AG04449 (cell line): ENCODE measurements around the gene EXOSC9.
"Not testable (repeated sequence)": the region's sequence is repeated elsewhere in the genome, so short reads cannot be mapped to it uniquely, and the experiment has no call there.

Experiments used
- CTCF ChIA-PET: fragments of 350-600 bp; formaldehyde crosslinking; extraction: SDS; loops from one replicate; lab custom pipeline; 2021; ENCODE audit warnings: antibody characterized with exemption; lab: Yijun Ruan, JAX
- POLR2A ChIA-PET: fragments of 400-600, 350-600 bp; formaldehyde crosslinking; extraction: SDS; loops from one replicate; lab custom pipeline; 2020; ENCODE audit warnings: antibody characterized with exemption, inconsistent platforms; lab: Yijun Ruan, JAX
- DNase-seq: peaks from one replicate; pipeline ENCODE4 v3.0.0-alpha.2; 2010; ENCODE audit warnings: low read depth, low spot score
- H3K4me3 ChIP-seq: 2 replicates; pipeline ENCODE4 v1.5.1; 2011; ENCODE audit warnings: low read depth, mild to moderate bottlenecking, control low read depth, low read length
- TF ChIP-seq, protein P1 (sequence below): IDR thresholded peaks from one replicate; pipeline ENCODE4 v1.5.1; 2011; ENCODE audit warnings: mild to moderate bottlenecking, moderate library complexity, low read length, control low read depth, inconsistent platforms; ENCODE audit not compliant: insufficient read depth; ENCODE audit errors: missing control alignments

Gene EXOSC9, protein sequence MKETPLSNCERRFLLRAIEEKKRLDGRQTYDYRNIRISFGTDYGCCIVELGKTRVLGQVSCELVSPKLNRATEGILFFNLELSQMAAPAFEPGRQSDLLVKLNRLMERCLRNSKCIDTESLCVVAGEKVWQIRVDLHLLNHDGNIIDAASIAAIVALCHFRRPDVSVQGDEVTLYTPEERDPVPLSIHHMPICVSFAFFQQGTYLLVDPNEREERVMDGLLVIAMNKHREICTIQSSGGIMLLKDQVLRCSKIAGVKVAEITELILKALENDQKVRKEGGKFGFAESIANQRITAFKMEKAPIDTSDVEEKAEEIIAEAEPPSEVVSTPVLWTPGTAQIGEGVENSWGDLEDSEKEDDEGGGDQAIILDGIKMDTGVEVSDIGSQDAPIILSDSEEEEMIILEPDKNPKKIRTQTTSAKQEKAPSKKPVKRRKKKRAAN

DNA sequence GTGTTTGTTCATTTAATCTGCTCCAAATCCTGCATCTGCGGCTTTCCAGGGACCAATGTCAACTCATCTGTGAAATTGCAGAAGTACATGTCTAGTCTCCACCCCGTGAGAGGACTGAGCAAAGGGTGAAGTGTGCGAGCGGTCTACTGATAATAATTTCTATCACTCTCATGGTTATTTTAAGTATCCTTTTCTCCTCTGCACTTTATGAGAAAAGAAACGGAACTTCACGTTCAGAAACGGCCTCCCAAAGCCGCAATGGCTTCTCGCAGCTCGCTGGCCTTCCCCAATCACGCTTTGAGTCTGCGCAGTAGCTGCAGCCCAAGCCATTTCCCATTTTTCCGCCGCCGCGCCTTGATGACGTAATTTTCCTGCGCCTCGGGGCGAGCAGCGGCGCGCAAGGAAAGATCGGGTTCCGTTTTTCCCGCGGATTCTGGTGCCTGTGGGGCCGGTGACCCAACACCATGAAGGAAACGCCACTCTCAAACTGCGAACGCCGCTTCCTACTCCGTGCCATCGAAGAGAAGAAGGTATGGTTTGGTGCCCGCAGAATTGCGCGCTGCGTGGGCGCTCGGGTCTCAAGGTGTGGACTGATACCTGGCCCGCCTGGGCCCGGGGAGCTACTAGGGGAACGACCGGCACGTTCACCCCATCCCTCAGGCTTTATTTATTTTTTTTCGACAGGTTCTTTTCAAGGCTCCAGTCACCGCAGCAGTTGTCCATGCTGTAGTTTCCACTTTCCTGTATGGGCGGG, at the start of gene EXOSC9:
Gene EXOSC9, plus strand, starts transcription at position 363 of the 754 bp plus-strand sequence. Its CDS starts 102 bp downstream, at position 465.
- DNase-seq = no peak
- ChIA-PET CTCF (no interaction called here), POLR2A (interaction anchor here (1.0 to 1.2 kb wide), 2 partner anchors 11 to 23 kb away, joined by 3 to 6 read pairs; partner anchors contain the start of gene CCNA2)
- TF ChIP-seq, protein P1, sequence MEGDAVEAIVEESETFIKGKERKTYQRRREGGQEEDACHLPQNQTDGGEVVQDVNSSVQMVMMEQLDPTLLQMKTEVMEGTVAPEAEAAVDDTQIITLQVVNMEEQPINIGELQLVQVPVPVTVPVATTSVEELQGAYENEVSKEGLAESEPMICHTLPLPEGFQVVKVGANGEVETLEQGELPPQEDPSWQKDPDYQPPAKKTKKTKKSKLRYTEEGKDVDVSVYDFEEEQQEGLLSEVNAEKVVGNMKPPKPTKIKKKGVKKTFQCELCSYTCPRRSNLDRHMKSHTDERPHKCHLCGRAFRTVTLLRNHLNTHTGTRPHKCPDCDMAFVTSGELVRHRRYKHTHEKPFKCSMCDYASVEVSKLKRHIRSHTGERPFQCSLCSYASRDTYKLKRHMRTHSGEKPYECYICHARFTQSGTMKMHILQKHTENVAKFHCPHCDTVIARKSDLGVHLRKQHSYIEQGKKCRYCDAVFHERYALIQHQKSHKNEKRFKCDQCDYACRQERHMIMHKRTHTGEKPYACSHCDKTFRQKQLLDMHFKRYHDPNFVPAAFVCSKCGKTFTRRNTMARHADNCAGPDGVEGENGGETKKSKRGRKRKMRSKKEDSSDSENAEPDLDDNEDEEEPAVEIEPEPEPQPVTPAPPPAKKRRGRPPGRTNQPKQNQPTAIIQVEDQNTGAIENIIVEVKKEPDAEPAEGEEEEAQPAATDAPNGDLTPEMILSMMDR = no peak
- H3K4me3 ChIP-seq = peak within 1 kb of the TSS; percentile 97

DNA sequence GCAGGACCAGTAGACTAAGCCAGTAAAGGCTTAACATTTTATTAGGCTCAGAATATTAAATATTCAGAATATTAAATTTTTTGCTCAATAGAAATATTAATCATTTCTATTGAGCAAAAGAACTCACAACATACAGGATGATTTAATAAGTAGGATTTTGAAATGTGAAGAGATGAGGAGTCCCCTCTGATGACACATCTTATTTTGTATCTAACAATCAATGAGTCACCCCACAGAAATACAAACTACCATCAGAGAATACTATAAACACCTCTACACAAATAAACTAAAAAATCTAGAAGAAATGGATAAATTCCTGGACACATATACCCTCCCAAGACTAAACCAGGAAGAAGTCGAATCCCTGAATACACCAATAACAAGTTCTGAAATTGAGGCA, 49.0 kb upstream of the EXOSC9 start:
- CTCF ChIA-PET = interaction anchor here (1.6 kb wide), 1 partner anchor 381 kb away, joined by 3 read pairs; no protein-coding TSS in a partner anchor
- DNase-seq, POLR2A ChIA-PET, H3K4me3 ChIP-seq: not testable (repeated sequence)

DNA sequence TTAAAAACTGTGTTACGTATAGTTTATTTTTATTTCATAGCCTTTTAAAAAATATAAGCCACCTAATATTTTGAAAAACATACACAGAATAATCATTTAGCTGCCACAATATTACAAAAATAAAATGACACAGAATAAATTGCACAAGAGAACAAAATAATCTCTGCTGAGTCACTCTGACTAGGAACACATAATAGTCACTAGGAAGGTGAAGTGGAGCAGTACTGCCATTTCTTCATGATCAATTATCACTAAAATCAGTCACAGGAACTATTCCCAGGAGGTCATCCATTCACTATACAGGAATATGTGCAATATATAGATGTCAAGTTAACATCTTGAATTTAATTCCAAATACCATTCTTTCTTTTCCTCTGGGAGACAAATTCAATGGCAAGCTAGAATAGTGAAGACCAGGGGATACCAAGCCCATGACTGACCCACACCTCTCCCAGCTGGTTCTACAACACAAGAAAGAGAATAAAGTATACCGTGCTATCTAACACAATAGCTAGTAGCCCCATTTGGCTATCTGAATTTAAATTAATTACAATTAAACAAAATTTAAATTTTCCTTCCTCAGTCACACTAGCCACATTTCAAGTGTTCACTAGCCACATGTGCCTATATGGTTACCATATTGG, 42.1 kb upstream of the EXOSC9 start:
- ChIA-PET CTCF (interaction anchor here (1.6 to 4.1 kb wide), 2 partner anchors 20 to 22 kb away, joined by 3 to 26 read pairs; no protein-coding TSS in a partner anchor), POLR2A (no interaction called here)
- TF ChIP-seq, protein P1 = no peak
- DNase-seq = no peak
- no peak overlapping the region for H3K4me3 ChIP-seq

DNA sequence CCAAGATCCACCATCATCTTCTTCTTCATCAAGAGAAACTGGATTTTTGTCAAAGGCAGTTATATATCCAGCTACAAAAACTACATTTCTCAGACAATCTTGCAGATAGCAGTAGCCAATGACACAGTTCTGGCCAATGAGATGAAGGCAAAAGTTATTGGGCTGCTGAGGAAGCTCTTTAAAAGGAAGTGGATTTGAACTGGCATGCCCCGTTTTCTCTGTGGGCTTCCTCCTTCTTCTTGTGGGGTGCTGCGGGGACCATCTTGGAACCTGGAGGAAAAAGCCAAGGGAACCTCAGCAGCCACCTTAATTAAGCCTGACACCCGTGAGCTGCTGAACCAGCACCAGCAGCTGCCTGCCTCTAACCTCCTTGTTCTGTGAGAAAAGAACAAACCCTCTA, 40.9 kb upstream of the EXOSC9 start:
- CTCF ChIA-PET = interaction anchor here (1.2 to 1.6 kb wide), 2 partner anchors 21 to 25 kb away, joined by 3 read pairs; no protein-coding TSS in a partner anchor
- TF ChIP-seq, protein P1 = no peak
- no peak for DNase-seq
- H3K4me3 ChIP-seq = no peak overlapping the region
- POLR2A ChIA-PET = no interaction called here

DNA sequence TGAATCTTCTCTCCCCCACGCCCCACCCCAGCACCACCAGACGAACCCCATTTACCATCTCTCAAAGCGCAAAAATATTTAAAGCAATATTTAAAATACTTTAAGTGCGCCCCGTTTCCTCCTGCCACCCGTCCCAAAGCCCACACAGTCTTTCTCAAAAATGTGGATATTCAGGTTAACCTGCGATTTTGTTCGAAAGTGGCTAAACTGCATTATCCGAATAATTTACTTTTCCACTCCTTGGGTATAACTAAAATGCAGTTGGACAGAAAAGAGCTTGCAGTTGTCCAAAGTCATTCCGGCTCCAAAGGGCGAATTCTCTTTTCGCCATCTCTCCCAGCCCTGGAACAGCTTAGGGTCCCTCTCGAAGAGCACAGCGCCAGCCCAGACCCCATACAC, 36.8 kb upstream of the EXOSC9 start:
- TF ChIP-seq, protein P1 = no peak
- H3K4me3 ChIP-seq = peak overlapping the region; percentile 66
- CTCF ChIA-PET = interaction anchor here (1.7 kb wide), 1 partner anchor 14 kb away, joined by 9 read pairs; no protein-coding TSS in a partner anchor
- POLR2A ChIA-PET = no interaction called here
- DNase-seq = no peak

DNA sequence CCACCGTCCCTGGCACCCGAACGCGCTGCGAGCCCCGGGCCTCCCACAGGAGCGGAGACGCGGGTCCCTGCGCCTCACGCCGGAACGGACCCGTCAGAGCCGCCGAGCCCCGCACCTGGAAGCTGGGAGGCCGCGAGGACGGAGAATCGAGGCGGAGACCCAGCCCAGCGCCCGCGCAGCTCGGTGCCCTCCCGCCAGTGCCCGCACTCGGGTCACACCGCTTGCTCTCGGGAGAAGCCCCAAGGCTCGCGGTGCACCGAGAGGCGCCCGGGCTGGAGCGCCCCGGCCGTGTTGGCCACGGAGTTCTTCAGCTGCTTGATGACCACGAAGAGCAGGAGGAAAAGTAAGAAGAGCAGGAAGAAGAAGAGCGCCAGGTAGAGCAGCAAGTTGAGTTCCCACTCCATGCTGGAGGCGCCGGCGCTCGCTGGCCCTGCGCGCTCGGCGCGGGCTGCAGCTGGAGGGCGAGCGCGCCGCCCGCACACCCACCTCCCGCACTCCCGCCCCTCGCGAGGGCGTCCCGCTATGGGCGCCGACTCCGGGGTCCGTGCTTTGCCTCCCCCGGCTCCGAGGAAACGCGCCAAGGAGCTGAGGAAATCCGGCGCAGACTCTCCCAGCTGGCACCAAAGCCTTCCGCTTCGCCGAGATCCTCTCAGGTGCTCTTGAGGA, 36.3 kb upstream of the EXOSC9 start, which contains the start of gene SMIM43:
Gene SMIM43, minus strand, starts transcription at position 463 of the 666 bp plus-strand sequence. Its CDS starts 59 bp downstream, at position 404.
- H3K4me3 ChIP-seq = peak within 1 kb of the TSS; percentile 66
- ChIA-PET CTCF (interaction anchor here (0.7 to 1.7 kb wide), 3 partner anchors 13 to 57 kb away, joined by 4 to 9 read pairs (median 4); no protein-coding TSS in a partner anchor), POLR2A (no interaction called here)
- TF ChIP-seq, protein P1 = no peak
- no peak for DNase-seq
